HG02938 (cell line): ENCODE data around the gene AGER.
"Not testable (repeated sequence)": the region's sequence is repeated elsewhere in the genome, so short reads cannot be mapped to it uniquely, and the experiment has no call there.

Experiments used
- ATAC-seq: cut with Tn5 transposase; IDR thresholded peaks from one replicate; pipeline ENCODE4 v1.9.1; 2021; ENCODE audit warnings: mild to moderate bottlenecking, moderate library complexity; ENCODE audit not compliant: unreplicated experiment

AGER gene

DNA sequence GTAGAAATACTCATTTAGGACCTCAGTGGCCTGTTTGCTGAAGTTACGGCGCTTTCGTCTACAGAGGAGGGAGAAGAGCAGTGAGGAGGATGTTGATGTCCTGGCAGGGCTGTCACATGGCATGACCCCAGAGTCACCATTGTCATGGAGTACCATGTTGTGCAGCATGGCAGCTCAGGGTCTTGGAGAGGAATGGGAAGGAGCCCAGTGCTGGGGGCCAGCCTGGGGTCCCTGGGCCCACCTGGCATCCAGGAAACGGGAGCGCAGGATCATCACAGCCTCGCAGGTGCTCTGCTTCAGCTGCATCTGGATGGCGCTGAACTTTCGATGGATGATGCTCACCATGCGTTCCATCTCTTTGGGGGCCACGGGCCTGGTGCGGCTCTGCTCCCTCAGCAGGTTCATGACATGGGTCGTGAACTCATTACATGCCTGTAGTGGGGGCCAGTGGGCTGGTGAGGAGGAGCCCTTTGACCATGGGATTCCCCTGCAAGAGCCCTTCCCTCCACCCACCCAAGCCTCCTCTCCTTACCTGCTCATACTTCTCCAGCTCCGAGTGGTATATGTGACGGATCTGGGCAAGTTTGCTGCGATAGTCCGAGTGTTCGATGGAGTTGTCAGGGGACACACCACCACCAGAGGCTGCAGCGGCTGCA is 3.8 kb upstream of the AGER start:
- not testable (repeated sequence) for ATAC-seq

DNA sequence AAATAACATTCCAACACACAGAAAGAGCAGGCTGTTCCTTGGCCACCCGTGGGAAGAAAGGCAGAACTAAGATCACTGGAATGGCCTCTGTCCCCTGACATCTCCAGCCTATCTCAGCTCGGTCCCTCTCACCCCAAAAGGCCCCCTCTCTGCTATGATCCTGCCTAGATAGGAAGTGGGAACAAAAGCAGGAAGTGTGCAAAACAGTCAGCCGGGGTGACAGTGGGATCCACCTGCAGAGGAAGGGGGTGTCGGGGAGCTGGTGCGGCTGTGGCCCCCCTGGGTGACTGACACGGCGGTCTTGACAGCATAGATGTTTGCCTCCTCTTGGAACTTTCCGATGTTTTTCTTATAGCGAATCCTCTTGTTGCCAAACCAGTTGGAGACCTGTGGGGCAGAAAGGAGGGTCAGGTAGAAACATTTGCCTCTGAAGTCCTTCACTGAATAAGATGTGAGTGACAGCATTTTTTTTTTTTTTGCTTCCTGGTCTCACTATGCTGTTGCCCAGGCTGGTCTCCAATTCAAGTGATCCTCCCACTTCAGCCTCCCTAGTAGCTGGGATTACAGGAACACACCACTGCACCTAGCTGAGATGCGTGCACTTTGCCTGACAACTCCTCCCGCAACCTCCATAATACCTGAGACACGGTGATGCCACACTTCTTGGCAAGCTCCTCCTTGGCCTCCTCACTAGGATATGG is 3.1 kb upstream of the AGER start:
- no peak for ATAC-seq

DNA sequence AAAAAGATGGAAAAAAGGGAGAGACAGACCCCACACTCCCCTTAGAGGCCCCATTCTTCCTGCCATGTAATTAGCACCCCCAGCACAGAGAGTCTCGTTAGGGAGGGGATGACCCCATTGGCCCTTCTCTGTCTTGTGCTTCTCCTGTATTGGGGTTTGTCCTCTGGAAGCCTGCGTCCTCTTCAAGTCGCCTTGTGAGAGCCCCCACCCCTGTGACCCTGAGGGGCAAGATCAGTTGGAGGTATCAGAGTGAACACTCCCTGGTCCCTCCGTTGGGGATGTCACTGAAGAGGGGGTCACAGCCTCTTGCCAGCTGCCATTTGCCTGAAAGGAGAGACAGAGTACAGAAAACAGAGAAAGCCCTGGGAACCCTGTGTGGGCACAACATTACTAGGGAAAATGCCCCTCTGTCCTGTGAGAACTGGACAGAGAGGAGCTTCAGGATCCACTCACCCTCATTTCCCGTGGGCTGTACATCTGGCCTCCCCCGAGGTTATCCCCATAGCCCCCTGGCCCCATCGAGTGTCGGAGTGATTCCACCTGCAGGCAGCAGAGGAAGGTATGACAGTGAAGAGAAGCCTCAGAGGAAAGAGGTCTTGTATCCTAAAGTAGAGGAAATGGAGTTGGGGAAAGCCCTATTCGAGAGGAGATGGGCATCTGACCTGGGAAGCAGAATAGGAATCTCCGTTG is 2.2 kb upstream of the AGER start:
- ATAC-seq = not testable (repeated sequence)

DNA sequence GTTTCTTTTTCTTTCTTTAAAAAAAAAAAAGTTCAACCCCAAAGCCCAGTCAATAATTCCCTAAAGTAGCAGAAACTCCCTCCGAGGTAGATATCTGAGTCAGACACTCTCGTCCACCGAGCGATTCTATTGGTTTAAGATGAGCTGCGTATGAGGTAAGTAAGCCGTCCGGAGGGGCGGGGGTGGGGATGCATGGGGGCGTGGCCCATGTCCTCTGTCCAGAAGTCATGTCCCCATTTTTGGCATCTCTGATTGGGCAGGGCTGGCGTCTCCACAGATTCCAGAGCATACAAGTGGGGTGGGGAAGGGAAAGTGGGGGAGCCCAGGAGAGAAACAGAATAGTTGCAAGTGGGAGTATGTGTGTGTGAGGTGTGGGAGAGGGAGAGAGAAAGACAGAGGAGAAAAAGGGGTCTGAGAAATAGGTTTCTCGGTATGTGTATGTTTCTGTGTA is 1.7 kb upstream of the AGER start:
- ATAC-seq = not testable (repeated sequence)

DNA sequence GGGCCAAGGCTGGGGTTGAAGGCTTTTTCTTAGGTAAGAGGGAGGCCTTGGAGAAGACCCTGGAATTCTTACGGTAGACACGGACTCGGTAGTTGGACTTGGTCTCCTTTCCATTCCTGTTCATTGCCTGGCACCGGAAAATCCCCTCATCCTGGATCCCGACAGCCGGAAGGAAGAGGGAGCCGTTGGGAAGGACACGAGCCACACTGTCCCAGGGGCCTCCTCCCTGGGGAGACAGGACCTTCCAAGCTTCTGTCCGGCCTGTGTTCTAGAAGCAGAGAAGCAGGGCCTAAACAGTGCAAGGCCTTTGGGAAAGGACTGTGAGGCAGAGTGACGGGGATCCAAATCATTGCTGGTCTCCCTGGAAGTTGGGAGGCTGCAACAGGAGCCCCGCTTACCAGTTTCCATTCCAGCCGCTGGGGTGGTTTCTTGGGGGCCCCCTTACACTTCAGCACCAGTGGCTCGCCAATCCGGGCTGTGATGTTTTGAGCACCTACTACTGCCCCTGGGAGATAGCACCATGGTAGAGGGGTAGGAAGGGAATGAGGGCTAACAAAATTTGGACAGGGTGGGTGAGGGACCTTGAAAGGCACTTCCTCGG is 470 bp downstream of the AGER start:
- no peak for ATAC-seq

DNA sequence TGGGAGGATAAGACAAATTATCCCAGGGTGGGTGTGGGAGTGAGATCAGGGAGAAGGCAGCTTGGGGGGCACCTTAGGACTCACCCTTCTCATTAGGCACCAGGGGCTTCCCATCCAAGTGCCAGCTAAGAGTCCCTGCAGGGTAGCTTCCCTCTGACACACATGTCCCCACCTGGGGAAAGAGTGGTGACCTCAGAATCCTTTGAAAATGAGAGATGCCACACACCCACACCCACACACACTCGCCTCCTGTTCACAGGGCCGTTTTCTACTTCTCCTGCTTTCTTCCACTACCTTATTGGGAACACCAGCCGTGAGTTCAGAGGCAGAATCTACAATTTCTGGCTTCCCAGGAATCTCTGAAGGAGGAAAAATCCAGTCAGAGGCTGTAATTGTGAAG is 1.0 kb downstream of the AGER start:
- no peak for ATAC-seq

DNA sequence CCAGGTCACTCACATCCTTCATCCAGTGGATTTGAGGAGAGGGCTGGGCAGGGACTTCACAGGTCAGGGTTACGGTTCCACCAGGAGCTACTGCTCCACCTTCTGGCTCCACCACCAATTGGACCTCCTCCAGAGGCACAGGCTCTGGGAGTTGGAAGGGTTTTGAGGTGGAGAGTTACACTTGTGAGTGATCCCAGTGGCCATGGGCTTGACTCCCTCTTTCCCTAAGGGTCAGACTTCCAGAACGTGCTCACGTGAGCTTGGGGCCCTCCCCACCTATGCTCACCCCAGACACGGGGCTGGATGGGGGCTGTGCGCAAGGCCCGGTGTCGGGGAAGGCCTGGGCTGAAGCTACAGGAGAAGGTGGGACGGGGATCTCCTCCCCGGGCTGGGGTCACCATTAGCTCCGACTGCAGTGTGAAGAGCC is 1.5 kb downstream of the AGER start:
- no peak for ATAC-seq

DNA sequence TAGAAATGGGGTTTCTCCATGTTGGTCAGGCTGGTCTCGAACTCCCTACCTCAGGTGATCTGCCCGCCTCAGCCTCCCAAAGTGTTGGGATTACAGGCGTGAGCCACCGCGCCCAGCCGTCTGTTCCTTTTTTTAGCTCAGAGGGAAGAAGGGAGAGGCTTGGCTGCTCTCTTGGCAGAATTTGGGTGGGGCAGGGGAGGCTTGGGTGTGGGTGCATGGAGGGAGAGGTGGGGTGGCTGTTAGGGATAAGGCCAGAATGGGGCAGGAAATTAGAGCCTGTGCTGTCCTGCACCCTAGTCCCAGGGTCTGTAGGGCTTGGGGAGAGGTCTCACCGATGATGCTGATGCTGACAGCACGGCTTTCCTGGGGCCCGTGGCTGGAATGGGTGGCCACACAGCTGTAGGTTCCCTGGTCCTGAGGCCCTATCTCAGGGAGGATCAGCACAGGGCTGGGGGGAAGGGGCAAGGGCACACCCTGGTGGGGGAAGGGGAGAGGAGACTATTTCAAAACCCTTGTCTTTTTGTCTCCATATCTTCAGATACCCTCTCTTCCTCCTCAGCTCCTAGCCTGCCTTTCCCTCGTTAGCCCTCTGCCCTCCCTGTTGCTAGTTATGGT is 2.0 kb downstream of the AGER start:
- no peak for ATAC-seq

DNA sequence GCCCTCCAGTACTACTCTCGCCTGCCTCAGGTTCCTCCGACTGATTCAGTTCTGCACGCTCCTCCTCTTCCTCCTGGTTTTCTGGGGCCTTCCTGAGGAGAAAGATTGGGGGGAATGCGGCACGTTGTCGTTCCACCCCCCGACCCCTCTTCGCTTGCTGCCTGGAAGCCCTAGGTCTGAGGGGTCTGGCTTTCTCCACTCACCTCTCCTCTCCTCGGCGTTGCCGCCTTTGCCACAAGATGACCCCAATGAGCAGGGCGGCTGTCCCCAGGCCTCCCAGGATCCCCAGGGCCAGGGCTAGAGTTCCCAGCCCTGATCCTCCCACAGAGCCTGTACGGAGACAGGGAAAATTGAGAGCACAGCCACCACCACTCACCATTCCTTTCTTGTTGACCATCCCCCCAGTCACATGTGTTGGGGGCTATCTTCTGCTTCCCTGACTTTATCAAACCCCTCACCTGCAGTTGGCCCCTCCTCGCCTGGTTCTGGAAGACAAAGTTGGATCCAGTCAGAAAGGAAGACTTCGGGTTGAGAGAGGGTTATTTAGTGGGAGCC is 2.8 kb downstream of the AGER start:
- ATAC-seq = no peak

DNA sequence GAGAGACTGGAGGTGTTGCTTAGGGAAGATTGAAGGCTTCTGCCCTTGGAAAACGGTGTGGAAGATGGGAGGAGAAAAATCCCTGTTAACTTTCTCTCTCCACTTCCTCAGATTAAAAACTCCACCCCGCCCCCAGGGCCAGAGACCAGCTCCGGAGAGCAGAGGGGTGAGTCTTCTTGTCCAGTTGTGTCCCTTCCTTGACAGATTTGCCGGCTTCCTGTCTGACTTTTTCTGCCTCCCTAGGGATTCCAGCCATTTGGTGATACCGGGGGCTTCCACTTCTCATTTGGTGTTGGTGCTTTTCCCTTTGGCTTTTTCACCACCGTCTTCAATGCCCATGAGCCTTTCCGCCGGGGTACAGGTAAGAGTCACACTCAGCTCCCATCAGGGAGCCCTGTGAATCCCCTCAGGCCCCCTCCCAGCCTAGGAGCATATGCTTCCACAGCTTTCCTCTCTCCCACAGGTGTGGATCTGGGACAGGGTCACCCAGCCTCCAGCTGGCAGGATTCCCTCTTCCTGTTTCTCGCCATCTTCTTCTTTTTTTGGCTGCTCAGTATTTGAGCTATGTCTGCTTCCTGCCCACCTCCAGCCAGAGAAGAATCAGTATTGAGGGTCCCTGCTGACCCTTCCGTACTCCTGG is 4.2 kb downstream of the AGER start:
- no peak for ATAC-seq

DNA sequence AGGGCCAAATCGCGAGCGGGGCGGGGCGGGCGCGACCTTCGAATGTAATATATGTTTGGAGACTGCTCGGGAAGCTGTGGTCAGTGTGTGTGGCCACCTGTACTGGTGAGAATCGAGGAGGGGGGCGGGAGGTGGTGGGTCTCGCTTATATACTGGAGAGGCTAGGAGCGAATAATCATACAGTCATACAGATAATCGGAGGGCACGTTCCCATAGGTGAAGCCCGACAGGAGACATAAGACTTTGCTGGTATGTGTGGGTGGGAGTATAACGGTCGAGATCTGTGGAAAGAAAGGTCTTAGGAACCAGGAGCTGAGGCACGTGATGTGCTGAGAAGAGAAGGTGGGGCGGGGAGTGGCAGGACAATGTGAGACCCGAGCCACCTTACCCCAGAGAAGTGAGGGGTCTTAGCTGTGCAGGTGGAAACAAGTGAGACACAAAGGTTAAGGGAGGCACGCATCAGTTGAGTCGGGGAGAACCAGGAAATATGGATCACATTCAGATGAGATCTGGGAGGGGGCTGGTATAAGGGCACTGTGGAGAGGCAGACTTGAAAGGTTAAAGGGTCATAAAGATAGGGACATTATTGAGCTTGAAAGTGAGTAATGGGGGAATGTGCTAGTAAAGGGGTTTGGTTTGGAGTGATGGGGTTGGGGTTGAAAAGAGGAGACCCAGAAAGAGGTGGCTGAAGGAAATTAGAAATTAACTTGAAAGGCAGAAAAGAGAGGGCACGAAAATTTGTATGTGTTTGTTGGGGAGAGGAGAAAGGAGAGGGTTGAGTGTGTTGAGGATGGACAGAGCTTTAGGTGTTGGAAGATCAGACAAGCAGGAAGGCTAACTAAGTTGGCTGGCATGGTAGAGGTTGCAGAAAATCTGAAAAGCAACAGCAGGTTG is 5.3 kb downstream of the AGER start:
- ATAC-seq = no peak

DNA sequence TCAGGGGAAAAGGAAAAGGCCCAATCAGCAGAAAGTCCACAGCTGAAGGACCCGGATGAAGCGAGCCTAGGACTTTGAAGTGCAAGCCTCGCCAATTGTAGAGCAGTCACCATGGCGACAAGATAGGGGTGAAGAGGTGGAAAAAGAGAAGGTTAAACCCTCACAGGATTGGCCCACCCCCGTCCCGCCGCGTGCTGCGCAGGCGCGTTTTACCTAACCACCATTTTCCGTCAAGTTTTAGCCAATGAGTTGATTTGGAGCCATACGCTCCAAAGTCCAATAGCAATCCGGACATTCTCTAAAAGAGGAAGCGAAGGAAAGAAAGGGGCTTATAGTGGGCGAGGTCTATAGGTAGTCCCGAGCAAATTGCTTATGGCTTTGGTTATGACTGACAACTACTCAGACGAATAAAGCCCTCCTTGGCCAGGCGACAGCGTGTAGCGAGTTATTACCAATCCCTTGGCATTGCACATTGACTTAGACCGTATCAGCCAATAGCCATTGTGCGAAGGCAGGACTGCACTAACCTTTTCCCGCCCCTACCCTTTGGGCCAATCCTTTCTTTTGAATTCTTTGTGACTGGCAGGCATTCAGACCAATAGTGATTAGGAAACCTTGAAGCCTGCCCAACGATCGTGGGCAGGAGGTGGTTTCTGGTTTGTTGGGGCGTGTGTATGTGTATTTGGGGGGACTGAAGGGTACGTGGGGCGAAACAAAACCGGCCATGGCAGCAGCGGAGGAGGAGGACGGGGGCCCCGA is 6.1 kb downstream of the AGER start, which contains the start of gene RNF5:
TSS of gene RNF5 (plus strand) at position 618 of the 759 bp plus-strand sequence. CDS start at position 725, 107 bp downstream.
- peak; percentile 75 for ATAC-seq

DNA sequence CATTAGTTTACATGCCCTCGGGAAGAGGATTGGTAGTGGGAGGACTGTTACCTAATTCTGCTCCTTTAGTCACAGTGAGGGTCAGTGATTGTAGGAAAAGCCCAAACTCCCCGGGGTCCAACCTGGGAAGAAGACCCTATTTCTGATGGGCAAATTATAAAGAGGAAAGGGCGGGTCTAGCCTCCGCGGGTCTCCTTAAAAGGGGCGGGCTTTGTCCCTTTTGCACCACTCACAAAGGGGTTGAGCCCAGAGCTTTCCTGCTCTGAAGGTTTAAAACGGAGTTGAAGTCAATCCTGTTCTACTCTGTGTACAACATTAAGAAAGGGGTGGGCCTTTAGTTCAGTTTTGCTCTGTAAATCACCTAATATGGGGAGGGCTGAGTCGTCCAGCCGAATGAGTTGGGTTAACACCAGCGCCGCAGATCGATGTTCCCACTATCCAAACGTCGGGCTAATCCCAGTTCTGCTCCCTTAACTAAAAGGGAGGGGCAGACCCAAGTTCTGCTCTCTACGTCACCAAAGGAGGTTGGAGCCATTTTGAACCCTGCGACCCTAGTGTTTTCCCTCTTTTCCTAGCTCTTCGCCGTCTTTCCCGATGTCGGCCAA is 6.8 kb downstream of the AGER start:
- no peak for ATAC-seq

DNA sequence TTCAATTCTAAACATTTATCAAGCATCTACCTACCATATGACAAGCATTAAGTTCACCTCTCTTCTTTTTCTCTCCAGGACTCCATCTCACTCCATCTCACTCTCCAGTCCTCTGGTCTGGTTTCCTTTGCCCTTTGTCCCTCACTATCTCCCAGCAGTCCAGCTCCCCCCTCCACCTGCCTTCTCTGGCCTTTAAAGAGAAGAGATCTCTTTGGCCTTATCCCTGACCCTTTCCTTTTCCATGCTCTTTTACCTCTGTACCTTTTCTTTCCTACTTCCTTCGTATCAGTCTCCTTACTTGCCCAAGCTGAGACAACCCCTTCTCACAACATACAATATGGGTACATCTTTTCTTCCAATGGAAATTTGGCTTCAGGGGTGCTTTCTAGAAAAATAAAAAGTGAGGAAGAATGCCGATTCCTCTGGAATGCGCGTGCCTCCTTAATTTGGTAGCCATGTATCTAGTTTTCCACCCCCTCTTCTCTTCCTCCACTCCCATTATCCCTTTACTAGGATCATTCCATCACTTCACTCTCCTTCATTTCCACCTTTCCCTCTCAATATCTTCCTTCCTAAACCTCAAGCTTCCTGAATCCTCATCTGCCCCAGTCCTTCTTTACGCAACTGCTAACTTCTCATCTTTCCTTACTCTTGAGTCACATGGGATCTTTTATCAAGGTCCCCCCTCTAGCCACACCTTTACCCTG is 7.4 kb downstream of the AGER start:
- no peak for ATAC-seq

DNA sequence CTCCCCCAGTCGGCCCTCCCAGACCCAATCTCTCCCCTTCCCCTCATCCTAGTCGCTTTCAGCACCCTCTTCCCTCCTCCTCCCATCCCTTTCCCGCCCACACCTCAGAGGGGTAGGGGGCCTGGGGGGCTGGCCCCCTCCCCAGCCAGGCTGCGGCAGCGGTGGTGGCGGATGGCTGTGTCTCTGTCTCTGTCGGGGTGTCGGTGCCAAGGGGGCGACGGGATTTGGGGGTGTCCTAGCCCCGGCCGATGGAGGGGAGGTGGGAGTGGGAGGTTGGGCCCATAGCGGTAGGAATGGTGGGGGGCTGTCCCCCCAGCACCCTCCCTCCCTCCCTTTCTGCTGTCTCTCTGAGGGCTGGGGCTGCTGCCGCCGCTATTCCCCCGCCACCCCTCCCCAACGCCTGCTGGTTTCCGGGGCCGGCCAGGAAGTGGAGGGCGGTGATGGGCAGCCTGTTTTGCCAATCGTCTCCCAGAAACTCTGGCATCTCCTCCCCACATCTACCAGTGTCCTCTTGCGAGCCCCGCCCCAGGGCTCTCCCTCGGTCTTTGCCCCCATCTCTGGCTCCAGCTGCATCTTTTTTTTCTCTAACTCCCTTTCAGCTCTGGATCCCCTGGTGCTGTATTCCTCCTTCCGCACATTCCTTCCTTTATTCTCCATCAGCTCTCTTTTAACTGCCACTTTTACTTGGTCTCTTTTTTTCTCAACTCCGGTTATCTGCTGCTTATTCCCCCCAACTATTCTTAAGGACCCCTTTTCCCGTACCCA is 8.2 kb downstream of the AGER start, which contains the start of gene AGPAT1:
TSS of gene AGPAT1 (minus strand) at position 374 of the 765 bp plus-strand sequence. CDS start 4,588 bp downstream, outside the sequence.
- ATAC-seq = no peak

DNA sequence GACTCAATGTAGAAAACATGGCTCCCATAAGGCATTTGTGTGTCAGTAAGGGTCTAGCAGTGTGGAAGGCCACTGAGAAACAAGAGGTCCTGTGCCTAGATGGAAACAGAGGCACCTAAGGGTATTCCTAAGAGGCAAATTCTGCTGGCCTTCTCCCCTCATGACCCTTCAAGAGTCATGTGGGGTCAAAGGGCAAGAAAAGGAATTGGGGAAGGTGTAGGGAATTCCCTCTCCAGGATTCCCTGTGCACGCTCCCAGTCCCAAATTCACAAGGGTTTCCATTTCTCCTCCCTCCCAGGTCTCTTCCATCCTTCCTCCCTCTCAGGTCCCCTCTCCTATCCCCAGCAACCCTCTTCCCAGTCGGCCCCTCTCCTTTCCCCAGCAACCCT is 8.7 kb downstream of the AGER start:
- no peak for ATAC-seq

DNA sequence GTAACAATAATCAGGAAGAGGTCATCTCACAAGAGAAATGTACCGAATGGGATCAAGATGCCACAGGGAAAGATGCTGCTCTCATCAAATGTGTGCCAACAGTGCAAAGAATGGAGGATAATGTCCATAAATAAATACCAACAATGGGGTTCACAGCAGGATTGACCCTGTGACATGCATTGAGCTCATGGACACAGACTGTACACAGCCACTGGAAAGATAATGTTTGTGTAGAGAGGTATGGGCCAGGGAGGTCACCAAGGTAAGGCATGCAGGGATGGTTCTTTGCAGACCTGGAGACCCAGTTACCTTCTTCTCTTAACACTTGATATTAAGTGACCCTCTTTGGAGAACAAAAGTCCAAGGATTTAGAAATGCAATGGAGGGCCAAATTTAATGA is 9.6 kb downstream of the AGER start:
- no peak for ATAC-seq
